BLaER1 treated with 17β-estradiol and CSF1 and Interleukin-3, amounts not matched to agents 10 nM and 100 nM (cell line): ENCODE data around the gene POLRMT.
A peak's percentile ranks its signal among the peaks of the same experiment; 100 is the strongest.

Experiments used
- H3K27ac ChIP-seq, 11 experiments: shearing (Covaris generic); formaldehyde crosslinking; 2 replicates each; pipeline ENCODE4 v1.8.1; 2022
- H3K27me3 ChIP-seq, 11 experiments: shearing (Covaris generic); formaldehyde crosslinking; 2 replicates each; pipeline ENCODE4 v1.8.1; 2022
- H3K36me3 ChIP-seq, 11 experiments: shearing (Covaris generic); formaldehyde crosslinking; 2 replicates each; pipeline ENCODE4 v1.8.1; 2022
- H3K4me1 ChIP-seq, 10 experiments: shearing (Covaris generic); formaldehyde crosslinking; 2 replicates each; pipeline ENCODE4 v1.8.1; 2022
- H3K4me2 ChIP-seq, 11 experiments: shearing (Covaris generic); formaldehyde crosslinking; 2 replicates each; pipeline ENCODE4 v1.8.1; 2022
- H3K4me3 ChIP-seq, 10 experiments: shearing (Covaris generic); formaldehyde crosslinking; 2 replicates each; pipeline ENCODE4 v1.8.1; 2022
- H3K9ac ChIP-seq, 11 experiments: shearing (Covaris generic); formaldehyde crosslinking; 2 replicates each; pipeline ENCODE4 v1.8.1; 2022
- H3K9me3 ChIP-seq, 11 experiments: shearing (Covaris generic); formaldehyde crosslinking; replicated peaks in 1 of 11; 2 replicates each; pipeline ENCODE4 v1.8.1; 2022
- H4K20me1 ChIP-seq, 11 experiments: shearing (Covaris generic); formaldehyde crosslinking; 2 replicates each; pipeline ENCODE4 v1.8.1; 2022
- Cebpa-rat ChIP-seq, 11 experiments: shearing (Covaris generic); IDR thresholded peaks; 2 replicates each; pipeline ENCODE4 v1.8.1; 2022

POLRMT gene

GRCh38 chr19:601790-602189, 31.5 kb downstream of the POLRMT start:
- H3K4me3 ChIP-seq, result no peak overlapping the region
- peaks cover 10 to 33% (median 16%) of the 10 kb centered on the region in 11 experiments; a peak in 21 of 22 replicates for H3K9me3 ChIP-seq
- no peak overlapping the region for H3K9ac ChIP-seq
- H3K27me3 ChIP-seq, result no peaks in the 10 kb centered on the region; a peak in 1 of 22 replicates
- H3K36me3 ChIP-seq, result no peaks in the 10 kb centered on the region
- H3K27ac ChIP-seq, result no peak overlapping the region
- no peak overlapping the region for H3K4me2 ChIP-seq
- peaks cover 0 to 5% (median 0%) of the 10 kb centered on the region in 10 experiments; a peak in 2 of 20 replicates for H3K4me1 ChIP-seq
- peaks cover 0 to 3% (median 0%) of the 10 kb centered on the region in 11 experiments; a peak in 1 of 22 replicates for H4K20me1 ChIP-seq
- no peak for TF ChIP-seq Cebpa-rat (IDR thresholded peaks at IDR 0.05)

DNA sequence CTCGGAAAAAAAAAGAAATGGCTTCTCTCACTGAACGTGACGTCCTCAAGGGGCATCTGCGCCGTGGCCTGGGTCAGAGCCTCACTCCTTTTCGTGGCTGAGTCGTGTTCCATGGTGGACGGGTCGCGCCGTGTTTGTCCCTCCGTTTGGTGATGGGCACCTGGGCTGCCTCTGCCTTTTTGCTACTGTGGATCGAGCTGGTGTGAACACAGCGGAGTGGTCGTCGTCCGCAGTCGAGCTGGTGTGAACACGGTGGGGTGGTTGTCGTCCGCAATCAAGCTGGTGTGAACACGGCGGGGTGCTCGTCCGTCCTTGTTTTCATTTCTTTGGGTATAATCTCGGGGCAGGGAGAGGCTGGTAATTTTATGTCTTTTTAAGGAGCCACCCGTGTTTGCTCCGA, 32.0 kb downstream of the POLRMT start:
- Histone ChIP-seq H3K4me2 (no peak overlapping the region), H3K9ac (no peak overlapping the region), H3K27ac (no peak overlapping the region), H3K9me3 (peaks cover 10 to 33% (median 16%) of the 10 kb centered on the region in 11 experiments; a peak in 21 of 22 replicates), H3K36me3 (no peaks in the 10 kb centered on the region), H3K4me1 (peaks cover 0 to 5% (median 0%) of the 10 kb centered on the region in 10 experiments; a peak in 2 of 20 replicates), H3K27me3 (peaks cover 0 to 3% (median 1%) of the 10 kb centered on the region in 11 experiments; a peak in 10 of 22 replicates), H4K20me1 (peaks cover 0 to 8% (median 0%) of the 10 kb centered on the region in 11 experiments; a peak in 1 of 22 replicates), H3K4me3 (no peak overlapping the region)
- TF ChIP-seq Cebpa-rat (IDR thresholded peaks at IDR 0.05), result no peak

- Histone ChIP-seq H3K4me2 (no peak overlapping the region; a peak in 1 of 22 replicates), H3K9me3 (peaks cover 10 to 26% (median 16%) of the 10 kb centered on the region in 11 experiments; a peak in 21 of 22 replicates), H3K4me1 (peaks cover 0 to 20% (median 0%) of the 10 kb centered on the region in 10 experiments; a peak in 7 of 20 replicates), H3K9ac (no peak overlapping the region), H3K4me3 (no peak overlapping the region), H3K27me3 (peaks cover 20 to 40% (median 36%) of the 10 kb centered on the region in 11 experiments), H3K27ac (no peak overlapping the region), H3K36me3 (no peaks in the 10 kb centered on the region), H4K20me1 (peaks cover 0 to 38% (median 17%) of the 10 kb centered on the region in 11 experiments; a peak in 13 of 22 replicates)
- no peak for TF ChIP-seq Cebpa-rat (IDR thresholded peaks at IDR 0.05)
Measured at GRCh38 chr19:597406-598315, 35.7 kb downstream of the POLRMT start.

DNA sequence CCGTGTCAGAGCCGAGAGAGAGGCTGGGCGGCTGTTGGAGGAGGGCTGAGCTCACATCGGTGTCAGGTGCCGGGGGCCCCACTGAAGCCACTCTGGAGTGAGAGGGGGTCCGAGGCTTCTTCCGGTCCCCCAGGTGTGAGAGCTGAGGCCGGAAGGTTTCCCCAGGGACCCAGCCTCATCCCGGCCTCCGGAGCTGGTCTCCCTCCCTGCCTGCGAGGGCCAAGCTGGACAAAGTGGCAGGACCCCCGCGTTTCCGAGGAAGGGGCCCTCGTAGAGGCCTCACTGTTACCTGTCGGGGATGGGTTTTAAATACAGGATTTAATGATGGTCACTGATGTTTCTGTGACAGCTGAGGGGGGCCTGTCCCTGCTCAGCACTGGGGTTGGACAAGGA, 37.1 kb downstream of the POLRMT start:
- Histone ChIP-seq H3K4me3 (no peak overlapping the region), H3K4me1 (peaks cover 0 to 24% (median 0%) of the 10 kb centered on the region in 10 experiments; a peak in 7 of 20 replicates), H3K36me3 (no peaks in the 10 kb centered on the region), H3K27ac (no peak overlapping the region), H4K20me1 (peaks cover 0 to 52% (median 30%) of the 10 kb centered on the region in 11 experiments; a peak in 15 of 22 replicates), H3K27me3 (peaks cover 34 to 54% (median 50%) of the 10 kb centered on the region in 11 experiments), H3K9me3 (peaks cover 3 to 12% (median 8%) of the 10 kb centered on the region in 11 experiments; a peak in 21 of 22 replicates), H3K9ac (no peak overlapping the region), H3K4me2 (no peak overlapping the region)
- no peak for TF ChIP-seq Cebpa-rat (IDR thresholded peaks at IDR 0.05)

DNA sequence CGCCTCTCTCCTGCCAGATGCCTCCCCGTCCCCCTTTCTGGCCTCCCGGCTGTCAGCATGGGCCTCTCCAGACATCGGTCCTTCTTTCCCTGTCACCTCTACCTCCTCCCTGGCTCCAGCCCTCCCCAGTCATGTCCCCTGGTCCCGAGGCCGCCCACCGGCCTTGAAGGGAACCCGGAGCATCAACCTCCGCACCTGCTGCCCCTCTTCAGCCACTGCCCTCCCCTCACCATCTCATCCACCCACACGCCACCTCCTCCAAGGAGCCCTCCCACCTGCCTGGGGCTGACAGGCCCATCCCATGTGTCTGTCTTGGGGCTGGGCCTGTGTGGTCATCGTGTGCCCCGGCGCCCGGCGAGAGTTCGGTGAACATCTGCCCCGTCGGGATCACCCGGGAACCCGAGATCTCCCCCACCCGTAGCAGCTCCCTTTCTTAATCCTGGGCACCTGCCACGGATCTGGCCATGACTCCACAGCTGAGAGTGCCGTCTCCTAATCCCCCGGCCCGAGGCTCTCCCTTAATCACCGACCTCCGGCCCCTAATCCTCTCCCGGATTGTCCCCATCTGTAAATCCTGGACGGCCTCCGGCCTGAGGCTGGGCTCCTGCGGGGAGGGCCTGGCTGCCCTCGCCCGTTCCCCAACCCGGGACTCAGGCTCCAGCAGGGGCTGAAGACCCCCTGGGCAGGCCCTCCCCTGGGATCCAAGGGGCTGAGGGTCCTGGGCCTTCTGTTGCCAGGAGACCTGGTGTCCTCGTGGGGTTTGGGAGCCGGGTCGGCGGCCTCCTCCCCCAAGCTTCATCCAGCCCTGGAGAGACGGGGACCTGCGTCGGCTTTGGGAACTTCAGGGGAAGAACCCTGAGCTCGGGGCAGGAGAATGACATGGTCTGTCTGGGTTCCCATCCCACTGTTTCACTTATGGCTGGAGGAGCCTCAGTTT, 37.7 kb downstream of the POLRMT start:
- Histone ChIP-seq H3K4me2 (no peak overlapping the region), H3K9me3 (peaks cover 0 to 7% (median 4%) of the 10 kb centered on the region in 11 experiments; a peak in 4 of 22 replicates), H3K27me3 (peaks cover 41 to 60% (median 57%) of the 10 kb centered on the region in 11 experiments), H3K4me3 (no peak overlapping the region), H3K36me3 (no peaks in the 10 kb centered on the region), H4K20me1 (peaks cover 0 to 59% (median 36%) of the 10 kb centered on the region in 11 experiments; a peak in 15 of 22 replicates), H3K4me1 (peaks cover 0 to 24% (median 0%) of the 10 kb centered on the region in 10 experiments; a peak in 7 of 20 replicates), H3K27ac (no peak overlapping the region), H3K9ac (no peak overlapping the region)
- no peak for TF ChIP-seq Cebpa-rat (IDR thresholded peaks at IDR 0.05)

DNA sequence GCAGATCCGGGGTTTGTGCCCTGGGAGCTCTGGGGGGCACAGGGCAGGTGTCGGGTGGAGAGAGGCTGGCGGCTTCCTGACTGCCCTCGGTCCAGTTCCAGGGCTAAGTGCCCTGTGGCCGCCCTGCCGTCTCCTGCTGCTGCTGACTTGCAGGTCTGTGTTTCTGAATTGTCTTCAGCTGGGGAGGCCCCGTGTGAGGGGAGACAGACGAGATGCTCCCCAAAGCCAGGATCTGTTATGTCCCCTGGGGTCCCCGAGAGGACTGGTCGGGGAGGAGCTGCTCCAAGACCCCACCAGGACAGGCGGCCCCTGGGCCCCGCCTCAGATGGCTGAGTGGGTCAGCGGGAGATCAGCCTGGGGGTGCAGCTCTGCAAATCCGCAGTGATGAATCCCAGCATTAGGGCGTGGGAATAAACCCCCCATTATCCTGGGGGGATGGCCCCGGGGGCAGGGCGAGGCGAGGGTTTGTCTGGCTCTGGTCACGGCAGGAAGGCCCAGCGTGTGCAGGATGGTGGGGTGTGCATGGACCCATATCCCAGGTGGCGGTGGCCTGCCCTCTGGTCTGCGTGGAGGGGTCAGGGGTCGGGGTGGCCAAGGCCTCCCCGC, 39.0 kb downstream of the POLRMT start:
- no peaks in the 10 kb centered on the region for H3K36me3 ChIP-seq
- peaks cover 0 to 65% (median 43%) of the 10 kb centered on the region in 11 experiments; a peak in 16 of 22 replicates for H4K20me1 ChIP-seq
- no peak overlapping the region for H3K9ac ChIP-seq
- H3K4me2 ChIP-seq, result no peak overlapping the region
- H3K4me3 ChIP-seq, result no peak overlapping the region
- no peak overlapping the region for H3K27ac ChIP-seq
- peaks cover 0 to 24% (median 0%) of the 10 kb centered on the region in 10 experiments; a peak in 7 of 20 replicates for H3K4me1 ChIP-seq
- no peak for TF ChIP-seq Cebpa-rat (IDR thresholded peaks at IDR 0.05)
- peaks cover 49 to 69% (median 66%) of the 10 kb centered on the region in 11 experiments for H3K27me3 ChIP-seq
- peaks cover 0 to 7% (median 4%) of the 10 kb centered on the region in 11 experiments; a peak in 4 of 22 replicates for H3K9me3 ChIP-seq

GRCh38 chr19:593505-593904, 39.8 kb downstream of the POLRMT start:
- Histone ChIP-seq H3K27me3 (peaks cover 57 to 78% (median 75%) of the 10 kb centered on the region in 11 experiments), H3K27ac (no peak overlapping the region), H4K20me1 (peaks cover 0 to 74% (median 51%) of the 10 kb centered on the region in 11 experiments; a peak in 18 of 22 replicates), H3K9ac (no peak overlapping the region), H3K36me3 (no peaks in the 10 kb centered on the region), H3K4me2 (0 out of 22 replicates have a peak overlapping the region, but pooled peaks of 1 of the 11 experiments have one; percentile 15), H3K9me3 (peaks cover 0 to 7% (median 4%) of the 10 kb centered on the region in 11 experiments; a peak in 4 of 22 replicates), H3K4me3 (no peak overlapping the region), H3K4me1 (peaks cover 0 to 28% (median 5%) of the 10 kb centered on the region in 10 experiments; a peak in 15 of 20 replicates)
- TF ChIP-seq Cebpa-rat (IDR thresholded peaks at IDR 0.05), result no peak

DNA sequence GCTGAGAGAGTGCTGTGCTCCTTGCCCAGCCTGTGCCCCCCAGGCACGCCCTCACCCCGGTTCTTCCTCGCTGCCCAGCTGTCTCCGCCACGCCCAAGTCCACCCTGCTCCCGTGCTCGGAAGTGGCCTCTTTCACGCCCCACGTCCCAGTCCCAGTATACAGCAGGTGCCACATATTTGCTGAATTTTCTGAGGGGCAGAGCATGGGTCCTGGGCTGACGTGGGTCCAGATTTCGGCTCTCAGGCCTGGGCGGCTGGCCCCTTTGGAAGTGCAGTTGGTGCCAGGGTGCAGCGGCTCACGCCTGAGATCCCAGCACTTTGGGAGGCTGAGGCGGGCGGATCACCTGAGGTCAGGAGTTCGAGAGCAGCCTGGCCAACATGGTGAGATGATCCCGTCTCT, 40.3 kb downstream of the POLRMT start:
- H3K4me1 ChIP-seq, result peaks cover 4 to 32% (median 9%) of the 10 kb centered on the region in 10 experiments; a peak in 18 of 20 replicates
- TF ChIP-seq Cebpa-rat (IDR thresholded peaks at IDR 0.05), result no peak

More for the DNA sequence above, 40.3 kb downstream of the POLRMT start:
- no peak overlapping the region for H3K4me3 ChIP-seq
- H3K27me3 ChIP-seq, result peaks cover 62 to 82% (median 79%) of the 10 kb centered on the region in 11 experiments
- H3K4me2 ChIP-seq, result 0 out of 22 replicates have a peak overlapping the region, but pooled peaks of 1 of the 11 experiments have one; percentile 15
- H4K20me1 ChIP-seq, result peaks cover 0 to 78% (median 56%) of the 10 kb centered on the region in 11 experiments; a peak in 18 of 22 replicates
- no peak overlapping the region for H3K27ac ChIP-seq
- peaks cover 0 to 7% (median 4%) of the 10 kb centered on the region in 11 experiments; a peak in 4 of 22 replicates for H3K9me3 ChIP-seq
- H3K36me3 ChIP-seq, result no peaks in the 10 kb centered on the region
- H3K9ac ChIP-seq, result no peak overlapping the region
